ENCODE data around the gene NR2F1-AS1.

Gene NR2F1-AS1

GRCh38 chr5:93422652-93423280, 158.3 kb downstream of the NR2F1-AS1 start:
- no peak overlapping the region for H3K4me3 ChIP-seq (ENCODE audit: low read depth, low read length)
- TF ChIP-seq CTCF (IDR thresholded peaks at IDR 0.05; ENCODE audit: low read depth, low read length): no peak
- in situ Hi-C loops (cut with HindIII; ENCODE audit: low sequenced_read_pairs): no loop called here
- DNase-seq (ENCODE audit: low read depth, low spot score): no peak

- no peak for TF ChIP-seq CTCF (IDR thresholded peaks at IDR 0.05; ENCODE audit: low read depth, low read length)
- no peak overlapping the region for H3K4me3 ChIP-seq (ENCODE audit: low read depth, low read length)
- in situ Hi-C loops (cut with HindIII; ENCODE audit: low sequenced_read_pairs): no loop called here
- peak; percentile 43 for DNase-seq (ENCODE audit: low read depth, low spot score)
These were observed 159.0 kb downstream of the NR2F1-AS1 start for GRCh38 chr5:93421987-93422401.

GRCh38 chr5:93421468-93421867, 159.6 kb downstream of the NR2F1-AS1 start:
- DNase-seq (ENCODE audit: low read depth, low spot score): no peak
- no peak for TF ChIP-seq CTCF (IDR thresholded peaks at IDR 0.05; ENCODE audit: low read depth, low read length)
- in situ Hi-C loops (cut with HindIII; ENCODE audit: low sequenced_read_pairs): no loop called here
- no peak overlapping the region for H3K4me3 ChIP-seq (ENCODE audit: low read depth, low read length)

- TF ChIP-seq CTCF (IDR thresholded peaks at IDR 0.05; ENCODE audit: low read depth, low read length): no peak
- in situ Hi-C loops (cut with HindIII; ENCODE audit: low sequenced_read_pairs): no loop called here
- H3K4me3 ChIP-seq (ENCODE audit: low read depth, low read length): no peak overlapping the region
These were observed 163.5 kb downstream of the NR2F1-AS1 start for GRCh38 chr5:93417490-93417889.

GRCh38 chr5:93415819-93416218, 165.2 kb downstream of the NR2F1-AS1 start:
- in situ Hi-C loops (cut with HindIII; ENCODE audit: low sequenced_read_pairs): no loop called here
- DNase-seq (ENCODE audit: low read depth, low spot score): no peak
- TF ChIP-seq CTCF (IDR thresholded peaks at IDR 0.05; ENCODE audit: low read depth, low read length): no peak
- H3K4me3 ChIP-seq (ENCODE audit: low read depth, low read length): no peak overlapping the region

More at GRCh38 chr5:93417490-93417889, 163.5 kb downstream of the NR2F1-AS1 start:
- no peak for DNase-seq (ENCODE audit: low read depth, low spot score)

- no peak for TF ChIP-seq CTCF (IDR thresholded peaks at IDR 0.05; ENCODE audit: low read depth, low read length)
- in situ Hi-C loops (cut with HindIII; ENCODE audit: low sequenced_read_pairs): no loop called here
- no peak overlapping the region for H3K4me3 ChIP-seq (ENCODE audit: low read depth, low read length)
- no peak for DNase-seq (ENCODE audit: low read depth, low spot score)
These were observed 169.3 kb downstream of the NR2F1-AS1 start for GRCh38 chr5:93411716-93412115.

Data from astrocyte of the spinal cord (primary cell).